ENCODE data around the gene SNAI3.

Gene SNAI3

DNA sequence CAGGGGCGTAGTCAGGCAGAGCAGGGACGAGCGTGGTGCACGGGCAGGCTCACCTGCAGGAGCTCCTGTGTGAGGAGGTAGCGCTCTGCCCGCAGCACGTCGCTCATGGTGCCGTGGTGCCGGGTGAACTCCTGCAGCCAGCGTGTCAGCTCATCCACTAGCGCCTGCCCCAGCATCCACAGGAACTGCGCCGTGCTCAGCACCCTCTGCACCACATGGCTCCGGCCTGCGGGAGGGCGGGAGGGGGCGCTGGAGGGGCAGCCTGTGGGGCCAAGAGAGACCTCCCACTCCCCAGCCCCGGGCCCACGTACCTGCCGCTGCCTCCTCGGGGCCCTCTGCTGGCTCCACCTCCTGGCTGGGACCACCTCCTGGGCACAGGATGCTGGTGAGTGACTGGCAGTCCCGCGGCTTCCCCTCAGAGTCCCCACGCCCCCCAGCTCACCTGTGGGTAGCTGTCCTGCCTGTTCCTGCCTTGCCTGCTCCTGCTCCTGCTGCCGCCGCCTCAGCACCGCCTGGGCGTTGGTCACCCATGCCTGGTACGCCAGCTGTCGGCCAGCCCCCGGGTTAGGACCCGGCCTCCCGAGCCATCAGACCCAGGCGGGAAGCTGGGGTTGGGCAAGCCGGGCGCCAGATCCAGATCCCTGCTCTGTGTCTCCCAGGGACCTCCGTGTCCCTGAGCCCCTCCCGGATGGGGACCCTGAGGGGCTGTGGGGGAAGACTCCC, 36.6 kb upstream of the SNAI3 start:
- ChIA-PET POLR2A (no interaction called here), CTCF (interaction anchor here (0.6 to 2.5 kb wide), 2 partner anchors 14 to 63 kb away, joined by 3 to 6 read pairs; no protein-coding TSS in a partner anchor)
- Histone ChIP-seq H3K27ac (ENCODE audit: extremely low read depth, low read depth, low read length) (no peak overlapping the region), H3K4me3 (ENCODE audit: low read depth, low read length) (no peak overlapping the region), H3K4me1 (ENCODE audit: control insufficient read depth, insufficient read depth, low read length) (no peaks in the 10 kb centered on the region), H3K9me3 (ENCODE audit: control insufficient read depth, insufficient read depth, low read depth, low read length) (no peaks in the 10 kb centered on the region), H3K36me3 (ENCODE audit: control insufficient read depth in 2 of 2, insufficient read depth in 1 of 2, low read length in 2 of 2) (peaks cover 0 to 95% of the 10 kb centered on the region in 2 experiments; a peak in 2 of 3 replicates)
- no peak for TF ChIP-seq ZNF311 (tag by site-specific recombination; IDR thresholded peaks at IDR 0.05; ENCODE audit: borderline replicate concordance)
- no peak for TF ChIP-seq ZBTB26 (tag by site-specific recombination; optimal IDR thresholded peaks at IDR 0.05)
- TF ChIP-seq ZNF16 (tag by site-specific recombination; IDR thresholded peaks at IDR 0.05; ENCODE audit: low read depth), result no peak
- no peak for TF ChIP-seq KLF1 (tag by site-specific recombination; IDR thresholded peaks at IDR 0.05)

DNA sequence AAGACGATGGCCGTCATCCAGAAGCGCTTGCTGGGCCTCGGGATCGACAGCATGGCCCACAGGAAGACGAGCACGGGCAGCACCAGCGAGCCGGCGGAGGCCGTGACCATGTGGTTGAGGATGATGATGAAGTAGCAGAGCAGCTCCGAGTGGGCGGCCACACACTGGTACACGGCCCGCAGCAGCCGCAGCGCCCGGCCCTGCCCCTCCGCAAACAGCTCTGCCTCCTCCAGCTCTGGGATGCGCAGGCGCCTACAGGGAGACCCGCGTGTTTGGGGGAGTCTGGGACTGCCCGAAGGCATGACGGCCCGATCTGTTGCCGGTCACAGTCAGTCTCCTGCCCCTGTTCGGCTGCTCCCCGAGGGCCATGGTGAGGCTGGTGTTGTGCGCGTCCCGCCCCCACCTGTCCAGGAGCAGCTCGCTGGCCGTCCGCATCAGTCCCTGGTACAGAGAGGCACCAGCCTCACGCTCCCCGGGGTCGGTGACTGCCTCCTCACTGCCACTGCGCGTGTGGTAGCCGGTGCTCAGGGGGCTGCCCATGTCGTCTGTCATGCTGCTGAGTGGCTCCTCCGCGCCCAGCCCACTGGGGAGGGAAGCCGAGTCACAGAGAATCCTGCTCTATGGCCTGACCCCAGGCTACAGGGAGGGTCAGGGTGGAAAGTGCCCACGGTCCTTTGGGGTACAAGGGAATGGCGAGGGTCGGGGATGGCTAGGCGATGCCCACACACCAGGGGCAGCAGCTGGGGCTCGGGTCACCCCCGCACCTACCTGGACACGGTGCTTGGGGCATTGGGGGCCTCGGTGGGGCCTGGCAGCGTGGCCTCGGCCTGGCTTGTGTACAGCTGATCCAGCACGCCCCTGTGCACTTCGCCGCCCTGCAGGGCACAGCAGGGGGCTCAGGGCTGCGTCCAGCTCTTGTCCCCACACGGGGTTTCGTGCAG, 35.8 kb upstream of the SNAI3 start:
- Histone ChIP-seq H3K4me1 (ENCODE audit: control insufficient read depth, insufficient read depth, low read length) (no peaks in the 10 kb centered on the region), H3K36me3 (ENCODE audit: control insufficient read depth in 2 of 2, insufficient read depth in 1 of 2, low read length in 2 of 2) (peaks cover 0 to 97% of the 10 kb centered on the region in 2 experiments; a peak in 2 of 3 replicates), H3K27ac (ENCODE audit: extremely low read depth, low read depth, low read length) (no peak overlapping the region), H3K4me3 (ENCODE audit: low read depth, low read length) (no peak overlapping the region), H3K9me3 (ENCODE audit: control insufficient read depth, insufficient read depth, low read depth, low read length) (no peaks in the 10 kb centered on the region)
- CTCF ChIA-PET, result interaction anchor here (0.6 to 2.5 kb wide), 2 partner anchors 15 to 64 kb away, joined by 3 to 6 read pairs; no protein-coding TSS in a partner anchor
- no peak for TF ChIP-seq PRDM1 (tag by site-specific recombination; IDR thresholded peaks at IDR 0.05)
- TF ChIP-seq ZNF677 (tag by site-specific recombination; IDR thresholded peaks at IDR 0.05), result no peak
- no peak for TF ChIP-seq ZNF146 (tag by site-specific recombination; IDR thresholded peaks at IDR 0.05)
- no peak for TF ChIP-seq ZNF600 (tag by site-specific recombination; IDR thresholded peaks at IDR 0.05)
- TF ChIP-seq ZNF658 (tag by site-specific recombination; IDR thresholded peaks at IDR 0.05), result no peak
- TF ChIP-seq ZNF791 (tag by site-specific recombination; IDR thresholded peaks at IDR 0.05), result no peak
- TF ChIP-seq ZNF837 (tag by site-specific recombination; IDR thresholded peaks at IDR 0.05), result no peak
- TF ChIP-seq HOXC10 (CRISPR knock-in tag; IDR thresholded peaks at IDR 0.05), result no peak
- TF ChIP-seq ZNF48 (tag by site-specific recombination; IDR thresholded peaks at IDR 0.05), result no peak
- TF ChIP-seq ZNF16 (tag by site-specific recombination; IDR thresholded peaks at IDR 0.05; ENCODE audit: low read depth), result no peak
- TF ChIP-seq ZNF792 (tag by site-specific recombination; IDR thresholded peaks at IDR 0.05), result no peak
- POLR2A ChIA-PET, result no interaction called here

DNA sequence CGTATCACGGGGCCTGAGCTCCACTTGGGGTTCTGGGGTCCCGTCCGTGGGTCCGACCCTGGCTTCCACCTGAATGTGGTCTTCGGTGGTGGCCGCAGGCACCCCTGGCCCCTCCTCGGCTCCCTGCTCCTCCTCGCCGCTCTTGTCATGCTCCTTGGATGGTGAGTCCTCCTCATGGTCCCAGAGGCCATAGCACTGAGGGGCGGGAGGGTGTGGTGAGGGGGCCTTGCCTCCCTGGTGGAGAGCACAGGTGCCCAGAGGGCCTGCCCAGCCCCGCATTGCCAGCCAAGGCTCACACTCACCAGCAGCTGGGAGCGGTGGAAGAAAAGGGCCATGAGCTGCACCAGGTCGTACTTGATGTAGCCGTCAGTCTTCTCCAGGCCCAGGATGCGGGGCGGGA, 34.9 kb upstream of the SNAI3 start:
- ChIA-PET CTCF (no interaction called here), POLR2A (no interaction called here)
- no peak for TF ChIP-seq ZNF214 (tag by site-specific recombination; IDR thresholded peaks at IDR 0.05; ENCODE audit: borderline replicate concordance)
- no peak for TF ChIP-seq ZBTB26 (tag by site-specific recombination; optimal IDR thresholded peaks at IDR 0.05)
- TF ChIP-seq, protein P1, sequence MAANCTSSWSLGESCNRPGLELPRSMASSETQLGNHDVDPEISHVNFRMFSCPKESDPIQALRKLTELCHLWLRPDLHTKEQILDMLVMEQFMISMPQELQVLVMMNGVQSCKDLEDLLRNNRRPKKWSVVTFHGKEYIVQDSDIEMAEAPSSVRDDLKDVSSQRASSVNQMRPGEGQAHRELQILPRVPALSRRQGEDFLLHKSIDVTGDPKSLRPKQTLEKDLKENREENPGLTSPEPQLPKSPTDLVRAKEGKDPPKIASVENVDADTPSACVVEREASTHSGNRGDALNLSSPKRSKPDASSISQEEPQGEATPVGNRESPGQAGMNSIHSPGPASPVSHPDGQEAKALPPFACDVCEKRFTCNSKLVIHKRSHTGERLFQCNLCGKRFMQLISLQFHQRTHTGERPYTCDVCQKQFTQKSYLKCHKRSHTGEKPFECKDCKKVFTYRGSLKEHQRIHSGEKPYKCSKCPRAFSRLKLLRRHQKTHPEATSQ (tag by site-specific recombination; IDR thresholded peaks at IDR 0.05), result no peak
- no peak for TF ChIP-seq KLF16 (tag by site-specific recombination; IDR thresholded peaks at IDR 0.05)
- TF ChIP-seq GLI4 (tag by site-specific recombination; IDR thresholded peaks at IDR 0.05), result no peak
- TF ChIP-seq ZIC2 (tag by site-specific recombination; IDR thresholded peaks at IDR 0.05), result no peak
- TF ChIP-seq ZNF501 (tag by site-specific recombination; IDR thresholded peaks at IDR 0.05), result no peak

More for the DNA sequence above, 34.9 kb upstream of the SNAI3 start:
- peaks cover 0 to 98% of the 10 kb centered on the region in 2 experiments; a peak in 2 of 3 replicates for H3K36me3 ChIP-seq (ENCODE audit: control insufficient read depth in 2 of 2, insufficient read depth in 1 of 2, low read length in 2 of 2)
- H3K27ac ChIP-seq (ENCODE audit: extremely low read depth, low read depth, low read length), result no peak overlapping the region
- H3K4me3 ChIP-seq (ENCODE audit: low read depth, low read length), result no peak overlapping the region
- H3K9me3 ChIP-seq (ENCODE audit: control insufficient read depth, insufficient read depth, low read depth, low read length), result no peaks in the 10 kb centered on the region
- H3K4me1 ChIP-seq (ENCODE audit: control insufficient read depth, insufficient read depth, low read length), result no peaks in the 10 kb centered on the region
